Measurements from ENCODE around the gene MYO1D. TPM values are rescaled to one million over a fixed set of nuclear protein-coding genes. Genes with fewer than 3 reads are reported as not detected.

MYO1D gene
- total and polyA plus RNA-seq, 8 donors = 16.7 to 43.0 (median 29.4) TPM

GRCh38 chr17:32636598-32637218, 240.2 kb downstream of the MYO1D start:
- Histone ChIP-seq H3K4me3 (no peak overlapping the region), H3K9me3 (no peaks in the 10 kb centered on the region), H3K27ac (no peak overlapping the region), H3K36me3 (no peaks in the 10 kb centered on the region), H3K27me3 (no peaks in the 10 kb centered on the region), H3K4me1 (no peaks in the 10 kb centered on the region)
- ATAC-seq = no peak
- intact Hi-C loops (cut with DNase I) = no loop called here
- FAIRE-seq = no peak
- no peak for DNase-seq
- no peak for TF ChIP-seq CTCF (IDR thresholded peaks at IDR 0.05)
- 72 to 77% methylated on average over 5 of the region's 5 CpGs for WGBS, 2 donors

GRCh38 chr17:32634167-32634566, 242.8 kb downstream of the MYO1D start:
- no peak for TF ChIP-seq CTCF (IDR thresholded peaks at IDR 0.05)
- no peak overlapping the region for H3K27ac ChIP-seq
- 78 to 89% methylated on average over 3 of the region's 3 CpGs for WGBS, 2 donors
- H3K36me3 ChIP-seq = no peaks in the 10 kb centered on the region
- no peaks in the 10 kb centered on the region for H3K9me3 ChIP-seq
- intact Hi-C loops (cut with DNase I) = no loop called here
- no peak overlapping the region for H3K4me3 ChIP-seq
- ATAC-seq (no peak), FAIRE-seq (no peak), DNase-seq (no peak)
- peaks cover 0 to 2% (median under 1%) of the 10 kb centered on the region in 3 donors for H3K4me1 ChIP-seq
- no peaks in the 10 kb centered on the region for H3K27me3 ChIP-seq

- 84 to 86% methylated on average over 6 of the region's 6 CpGs for WGBS, 2 donors
- DNase-seq = no peak
- Histone ChIP-seq H3K4me3 (no peak overlapping the region), H3K4me1 (peaks cover 6 to 13% (median 8%) of the 10 kb centered on the region in 3 donors), H3K27ac (no peak overlapping the region), H3K27me3 (no peaks in the 10 kb centered on the region), H3K9me3 (no peaks in the 10 kb centered on the region), H3K36me3 (no peaks in the 10 kb centered on the region)
- FAIRE-seq = no peak
- TF ChIP-seq CTCF (IDR thresholded peaks at IDR 0.05) = no peak
- intact Hi-C loops (cut with DNase I) = no loop called here
- no peak for ATAC-seq
These were observed 245.4 kb downstream of the MYO1D start for GRCh38 chr17:32631341-32632096.

GRCh38 chr17:32629563-32630190, 247.2 kb downstream of the MYO1D start:
- Histone ChIP-seq H3K4me3 (no peak overlapping the region), H3K27me3 (no peaks in the 10 kb centered on the region), H3K27ac (no peak overlapping the region), H3K36me3 (no peaks in the 10 kb centered on the region), H3K4me1 (peaks cover 6 to 13% (median 8%) of the 10 kb centered on the region in 3 donors), H3K9me3 (no peaks in the 10 kb centered on the region)
- FAIRE-seq (no peak), DNase-seq (no peak), ATAC-seq (no peak)
- intact Hi-C loops (cut with DNase I) = no loop called here
- WGBS, 2 donors = 92 to 94% methylated on average over 11 of the region's 11 CpGs
- no peak for TF ChIP-seq CTCF (IDR thresholded peaks at IDR 0.05)

All from pancreas (tissue), 10 donors.